ENCODE results near the gene PARN.

DNA sequence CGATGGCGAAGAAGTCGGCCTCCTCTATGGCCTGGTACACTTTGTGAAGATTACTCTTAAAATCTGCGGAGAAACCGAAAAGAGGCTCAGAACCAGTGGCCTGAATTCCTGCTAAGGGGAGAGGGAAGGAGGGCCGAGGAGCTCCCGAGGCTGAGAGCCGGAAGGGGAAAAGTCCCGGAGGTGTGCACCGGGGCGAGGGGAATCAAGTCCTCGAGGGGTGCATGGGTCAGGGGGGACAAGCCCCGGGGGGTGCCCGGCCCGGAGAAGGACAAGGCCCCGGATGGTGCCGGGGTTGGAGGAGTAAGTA is 495 bp downstream of the PARN start:
- TF ChIP-seq, protein P1, sequence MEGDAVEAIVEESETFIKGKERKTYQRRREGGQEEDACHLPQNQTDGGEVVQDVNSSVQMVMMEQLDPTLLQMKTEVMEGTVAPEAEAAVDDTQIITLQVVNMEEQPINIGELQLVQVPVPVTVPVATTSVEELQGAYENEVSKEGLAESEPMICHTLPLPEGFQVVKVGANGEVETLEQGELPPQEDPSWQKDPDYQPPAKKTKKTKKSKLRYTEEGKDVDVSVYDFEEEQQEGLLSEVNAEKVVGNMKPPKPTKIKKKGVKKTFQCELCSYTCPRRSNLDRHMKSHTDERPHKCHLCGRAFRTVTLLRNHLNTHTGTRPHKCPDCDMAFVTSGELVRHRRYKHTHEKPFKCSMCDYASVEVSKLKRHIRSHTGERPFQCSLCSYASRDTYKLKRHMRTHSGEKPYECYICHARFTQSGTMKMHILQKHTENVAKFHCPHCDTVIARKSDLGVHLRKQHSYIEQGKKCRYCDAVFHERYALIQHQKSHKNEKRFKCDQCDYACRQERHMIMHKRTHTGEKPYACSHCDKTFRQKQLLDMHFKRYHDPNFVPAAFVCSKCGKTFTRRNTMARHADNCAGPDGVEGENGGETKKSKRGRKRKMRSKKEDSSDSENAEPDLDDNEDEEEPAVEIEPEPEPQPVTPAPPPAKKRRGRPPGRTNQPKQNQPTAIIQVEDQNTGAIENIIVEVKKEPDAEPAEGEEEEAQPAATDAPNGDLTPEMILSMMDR (conservative IDR thresholded peaks at IDR 0.05 in 1 of 2, IDR thresholded peaks at IDR 0.05 in 1 of 2; ENCODE audit: extremely low read depth in 1 of 2, insufficient read depth in 1 of 2, low read depth in 1 of 2, low read length in 2 of 2): no peak
- TF ChIP-seq EZH2 (IDR thresholded peaks at IDR 0.05; ENCODE audit: borderline replicate concordance, low read length): no peak

Data from mammary epithelial cell (primary cell).